ENCODE results near the gene TAF6.

TAF6 gene

GRCh38 chr7:100119072-100119969 lies at the start of gene TAF6, which contains the start of gene CNPY4:
Gene TAF6 (minus strand): TSS chr7:100119358. CDS start chr7:100114209, 5,149 bp downstream.
Gene CNPY4 (plus strand): TSS chr7:100119634. CDS start chr7:100119745, 111 bp downstream.
- DNase-seq: peak; percentile 94

- DNase-seq: no peak
Observed at GRCh38 chr7:100167912-100168323, 48.8 kb upstream of the TAF6 start.

GRCh38 chr7:100166970-100167911 lies 48.1 kb upstream of the TAF6 start:
- DNase-seq: no peak

GRCh38 chr7:100166317-100166940 lies 47.3 kb upstream of the TAF6 start:
- no peak for DNase-seq

GRCh38 chr7:100163871-100164270 lies 44.7 kb upstream of the TAF6 start:
- DNase-seq: no peak

GRCh38 chr7:100163006-100163531 lies 43.9 kb upstream of the TAF6 start:
- DNase-seq: no peak

GRCh38 chr7:100160067-100160466 lies 40.9 kb upstream of the TAF6 start:
- DNase-seq: no peak

- no peak for DNase-seq
Observed at GRCh38 chr7:100159099-100159623, 40.0 kb upstream of the TAF6 start.

- peak; percentile 71 for DNase-seq
Observed at GRCh38 chr7:100158229-100159098, 39.3 kb upstream of the TAF6 start, which contains the start of gene TRAPPC14. Gene TRAPPC14 (minus strand): TSS chr7:100158723. CDS start chr7:100158499, 224 bp downstream.

GRCh38 chr7:100157334-100158228 lies 38.4 kb upstream of the TAF6 start:
- DNase-seq: no peak

- DNase-seq: no peak
Observed at GRCh38 chr7:100157069-100157333, 37.8 kb upstream of the TAF6 start.

GRCh38 chr7:100156331-100157068 lies 37.3 kb upstream of the TAF6 start:
- DNase-seq: no peak

- no peak for DNase-seq
Observed at GRCh38 chr7:100155553-100156317, 36.6 kb upstream of the TAF6 start.

GRCh38 chr7:100154651-100155491 lies 35.7 kb upstream of the TAF6 start:
- DNase-seq: no peak

GRCh38 chr7:100153708-100154535 lies 34.8 kb upstream of the TAF6 start:
- no peak for DNase-seq

- DNase-seq: no peak
Observed at GRCh38 chr7:100152937-100153666, 33.9 kb upstream of the TAF6 start.
